ENCODE results near the gene AMBN. TPM values are rescaled to one million over a fixed set of nuclear protein-coding genes. Genes with fewer than 3 reads are reported as not detected.

Gene AMBN
- polyA plus RNA-seq, 3 donors: not detected

GRCh38 chr4:70559924-70560323 is 32.1 kb upstream of the AMBN start:
- Mint-ChIP-seq H3K27ac (no peak overlapping the region), H3K4me1 (peaks cover 15% of the 10 kb centered on the region), H3K27me3 (ENCODE audit: low read depth in 3 of 3) (peaks cover 0 to 1% (median 1%) of the 10 kb centered on the region in 3 donors), H3K4me3 (no peak overlapping the region), H3K36me3 (no peaks in the 10 kb centered on the region), H3K9me3 (peaks cover 0 to 6% (median 0%) of the 10 kb centered on the region in 7 donors)
- Histone ChIP-seq H3K9me3 (replicated peaks in 1 of 2; ENCODE audit: control insufficient read depth in 1 of 2, insufficient read depth in 1 of 2, low read length in 2 of 2) (no peaks in the 10 kb centered on the region), H4K20me1 (ENCODE audit: insufficient read depth, low read length) (no peaks in the 10 kb centered on the region), H2AFZ (ENCODE audit: insufficient read depth, low read depth, low read length, poor library complexity, severe bottlenecking) (no peak overlapping the region), H3K4me1 (ENCODE audit: control insufficient read depth in 1 of 2, insufficient read depth in 2 of 2, low read length in 2 of 2) (peaks cover 5 to 7% of the 10 kb centered on the region in 2 donors), H3K4me2 (replicated peaks; ENCODE audit: extremely low read depth, low read length, poor library complexity, severe bottlenecking) (no peak overlapping the region), H3K27me3 (ENCODE audit: control insufficient read depth in 2 of 2, insufficient read depth in 2 of 2, low read length in 2 of 2) (no peaks in the 10 kb centered on the region), H3K27ac (ENCODE audit: low read depth in 1 of 2, low read length in 2 of 2) (no peak overlapping the region), H3K36me3 (replicated peaks in 1 of 2; ENCODE audit: control insufficient read depth in 1 of 2, insufficient read depth in 2 of 2, low read length in 2 of 2) (no peaks in the 10 kb centered on the region), H3K4me3 (replicated peaks in 1 of 3; ENCODE audit: low read depth in 2 of 3, low read length in 3 of 3) (no peak overlapping the region), H3K79me2 (ENCODE audit: insufficient read depth, low read length) (no peaks in the 10 kb centered on the region), H3K9ac (ENCODE audit: insufficient read depth, low read length, poor library complexity, severe bottlenecking) (no peak overlapping the region)
- DNase-seq: no peak
- no peak for TF ChIP-seq CTCF (IDR thresholded peaks at IDR 0.05)
- intact Hi-C loops (cut with micrococcal nuclease): no loop called here
- no CpG with 5 or more reads among the region's 1 CpG for WGBS (ENCODE audit: insufficient coverage)

GRCh38 chr4:70564033-70564432 is 28.0 kb upstream of the AMBN start:
- H3K27ac Mint-ChIP-seq: no peak overlapping the region
- WGBS (ENCODE audit: insufficient coverage): no CpG with 5 or more reads among the region's 8 CpGs
- peaks cover 0 to 1% (median 1%) of the 10 kb centered on the region in 3 donors for H3K27me3 Mint-ChIP-seq (ENCODE audit: low read depth in 3 of 3)
- Histone ChIP-seq H3K36me3 (replicated peaks in 1 of 2; ENCODE audit: control insufficient read depth in 1 of 2, insufficient read depth in 2 of 2, low read length in 2 of 2) (no peaks in the 10 kb centered on the region), H3K79me2 (ENCODE audit: insufficient read depth, low read length) (no peaks in the 10 kb centered on the region), H4K20me1 (ENCODE audit: insufficient read depth, low read length) (no peaks in the 10 kb centered on the region), H3K4me1 (ENCODE audit: control insufficient read depth in 1 of 2, insufficient read depth in 2 of 2, low read length in 2 of 2) (no peaks in the 10 kb centered on the region), H3K9ac (ENCODE audit: insufficient read depth, low read length, poor library complexity, severe bottlenecking) (no peak overlapping the region), H2AFZ (ENCODE audit: insufficient read depth, low read depth, low read length, poor library complexity, severe bottlenecking) (no peak overlapping the region), H3K4me3 (replicated peaks in 1 of 3; ENCODE audit: low read depth in 2 of 3, low read length in 3 of 3) (no peak overlapping the region), H3K27me3 (ENCODE audit: control insufficient read depth in 2 of 2, insufficient read depth in 2 of 2, low read length in 2 of 2) (no peaks in the 10 kb centered on the region), H3K4me2 (replicated peaks; ENCODE audit: extremely low read depth, low read length, poor library complexity, severe bottlenecking) (no peak overlapping the region), H3K27ac (ENCODE audit: low read depth in 1 of 2, low read length in 2 of 2) (no peak overlapping the region), H3K9me3 (replicated peaks in 1 of 2; ENCODE audit: control insufficient read depth in 1 of 2, insufficient read depth in 1 of 2, low read length in 2 of 2) (no peaks in the 10 kb centered on the region)
- TF ChIP-seq CTCF (IDR thresholded peaks at IDR 0.05): no peak
- H3K36me3 Mint-ChIP-seq: no peaks in the 10 kb centered on the region
- intact Hi-C loops (cut with micrococcal nuclease): no loop called here
- peaks cover 0 to 8% (median 3%) of the 10 kb centered on the region in 7 donors for H3K9me3 Mint-ChIP-seq
- DNase-seq: no peak
- H3K4me1 Mint-ChIP-seq: peaks cover 4% of the 10 kb centered on the region
- no peak overlapping the region for H3K4me3 Mint-ChIP-seq

Measured in CD14-positive monocyte (primary cell).